Osteocyte (in vitro differentiated cells): Measurements from ENCODE around the gene TASL. TPM values are rescaled to one million over a fixed set of nuclear protein-coding genes. Genes with fewer than 3 reads are reported as not detected.

Experiments used
- DNase-seq: peaks from one replicate; pipeline ENCODE4 v3.0.0; 2021; ENCODE audit warnings: mixed read lengths; ENCODE audit not compliant: unreplicated experiment; ENCODE audit errors: extremely low spot score
- H3K27ac Mint-ChIP-seq: one replicate; pipeline ENCODE4 v1.8.0; 2021; ENCODE audit warnings: mild to moderate bottlenecking, mixed read lengths; ENCODE audit not compliant: unreplicated experiment
- H3K27me3 Mint-ChIP-seq: one replicate; pipeline ENCODE4 v1.8.0; 2021; ENCODE audit warnings: mixed read lengths; ENCODE audit not compliant: unreplicated experiment
- H3K36me3 Mint-ChIP-seq: one replicate; pipeline ENCODE4 v1.8.0; 2021; ENCODE audit warnings: mixed read lengths; ENCODE audit not compliant: unreplicated experiment
- H3K4me1 Mint-ChIP-seq: one replicate; pipeline ENCODE4 v1.8.0; 2021; ENCODE audit warnings: mixed read lengths; ENCODE audit not compliant: unreplicated experiment
- H3K4me3 Mint-ChIP-seq: one replicate; pipeline ENCODE4 v1.8.0; 2021; ENCODE audit warnings: mild to moderate bottlenecking, moderate library complexity, mixed read lengths; ENCODE audit not compliant: unreplicated experiment
- H3K9me3 Mint-ChIP-seq: one replicate; pipeline ENCODE4 v1.8.0; 2021; ENCODE audit warnings: mixed read lengths; ENCODE audit not compliant: unreplicated experiment
- CTCF ChIP-seq: fragments of 200-600 bp; sonication (generic); IDR thresholded peaks from 2 replicates; pipeline ENCODE4 v1.5.0; 2021; ENCODE audit warnings: antibody characterized with exemption, mild to moderate bottlenecking, moderate library complexity
- total RNA-seq: library from RNA; stranded (reverse); gene quantifications from 2 replicates; pipeline ENCODE4 v1.2.1, GENCODE V29; 2021

TASL gene
- total RNA-seq, 1 donor from 2014 or later = not detected

GRCh38 chrX:30576881-30577280 lies 685 bp downstream of the TASL start:
- H3K27me3 Mint-ChIP-seq = peaks cover 12% of the 10 kb centered on the region
- DNase-seq = no peak
- no peak for TF ChIP-seq CTCF
- H3K4me1 Mint-ChIP-seq = no peaks in the 10 kb centered on the region
- H3K36me3 Mint-ChIP-seq = no peaks in the 10 kb centered on the region
- no peak overlapping the region for H3K4me3 Mint-ChIP-seq
- H3K27ac Mint-ChIP-seq = no peak overlapping the region
- no peaks in the 10 kb centered on the region for H3K9me3 Mint-ChIP-seq

GRCh38 chrX:30573125-30573524 lies 4.4 kb downstream of the TASL start:
- peaks cover 4% of the 10 kb centered on the region for H3K4me1 Mint-ChIP-seq
- no peaks in the 10 kb centered on the region for H3K9me3 Mint-ChIP-seq
- DNase-seq = no peak
- no peak for TF ChIP-seq CTCF
- H3K27ac Mint-ChIP-seq = no peak overlapping the region
- peaks cover 12% of the 10 kb centered on the region for H3K27me3 Mint-ChIP-seq
- no peak overlapping the region for H3K4me3 Mint-ChIP-seq
- no peaks in the 10 kb centered on the region for H3K36me3 Mint-ChIP-seq

GRCh38 chrX:30572678-30573077 lies 4.9 kb downstream of the TASL start:
- Mint-ChIP-seq H3K9me3 (no peaks in the 10 kb centered on the region), H3K4me1 (peaks cover 6% of the 10 kb centered on the region), H3K36me3 (no peaks in the 10 kb centered on the region), H3K27me3 (peaks cover 12% of the 10 kb centered on the region), H3K27ac (no peak overlapping the region), H3K4me3 (no peak overlapping the region)
- TF ChIP-seq CTCF = no peak
- DNase-seq = no peak

GRCh38 chrX:30572004-30572403 lies 5.6 kb downstream of the TASL start:
- H3K27me3 Mint-ChIP-seq = peaks cover 12% of the 10 kb centered on the region
- H3K4me1 Mint-ChIP-seq = peaks cover 6% of the 10 kb centered on the region
- TF ChIP-seq CTCF = no peak
- no peak overlapping the region for H3K27ac Mint-ChIP-seq
- no peak overlapping the region for H3K4me3 Mint-ChIP-seq
- H3K36me3 Mint-ChIP-seq = no peaks in the 10 kb centered on the region
- no peaks in the 10 kb centered on the region for H3K9me3 Mint-ChIP-seq
- DNase-seq = no peak

GRCh38 chrX:30570505-30570904 lies 7.1 kb downstream of the TASL start:
- Mint-ChIP-seq H3K27ac (no peak overlapping the region), H3K4me3 (no peak overlapping the region), H3K4me1 (peaks cover 6% of the 10 kb centered on the region), H3K36me3 (no peaks in the 10 kb centered on the region), H3K9me3 (no peaks in the 10 kb centered on the region), H3K27me3 (peaks cover 10% of the 10 kb centered on the region)
- peak; percentile 69 for TF ChIP-seq CTCF
- DNase-seq = no peak
